ENCODE measurements around the gene DCD.

The DCD gene

GRCh38 chr12:54624315-54625279 is 23.6 kb downstream of the DCD start:
- no peak overlapping the region for H3K4me3 ChIP-seq (ENCODE audit: low read depth, low read length)
- peaks cover 10% of the 10 kb centered on the region for H3K27me3 ChIP-seq
- no peaks in the 10 kb centered on the region for H3K36me3 ChIP-seq
- no peak for DNase-seq
- no peaks in the 10 kb centered on the region for H3K9me3 ChIP-seq
- TF ChIP-seq, protein P1, sequence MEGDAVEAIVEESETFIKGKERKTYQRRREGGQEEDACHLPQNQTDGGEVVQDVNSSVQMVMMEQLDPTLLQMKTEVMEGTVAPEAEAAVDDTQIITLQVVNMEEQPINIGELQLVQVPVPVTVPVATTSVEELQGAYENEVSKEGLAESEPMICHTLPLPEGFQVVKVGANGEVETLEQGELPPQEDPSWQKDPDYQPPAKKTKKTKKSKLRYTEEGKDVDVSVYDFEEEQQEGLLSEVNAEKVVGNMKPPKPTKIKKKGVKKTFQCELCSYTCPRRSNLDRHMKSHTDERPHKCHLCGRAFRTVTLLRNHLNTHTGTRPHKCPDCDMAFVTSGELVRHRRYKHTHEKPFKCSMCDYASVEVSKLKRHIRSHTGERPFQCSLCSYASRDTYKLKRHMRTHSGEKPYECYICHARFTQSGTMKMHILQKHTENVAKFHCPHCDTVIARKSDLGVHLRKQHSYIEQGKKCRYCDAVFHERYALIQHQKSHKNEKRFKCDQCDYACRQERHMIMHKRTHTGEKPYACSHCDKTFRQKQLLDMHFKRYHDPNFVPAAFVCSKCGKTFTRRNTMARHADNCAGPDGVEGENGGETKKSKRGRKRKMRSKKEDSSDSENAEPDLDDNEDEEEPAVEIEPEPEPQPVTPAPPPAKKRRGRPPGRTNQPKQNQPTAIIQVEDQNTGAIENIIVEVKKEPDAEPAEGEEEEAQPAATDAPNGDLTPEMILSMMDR (IDR thresholded peaks at IDR 0.05; ENCODE audit: low read depth, low read length), result no peak
- no peaks in the 10 kb centered on the region for H3K4me1 ChIP-seq

DNA sequence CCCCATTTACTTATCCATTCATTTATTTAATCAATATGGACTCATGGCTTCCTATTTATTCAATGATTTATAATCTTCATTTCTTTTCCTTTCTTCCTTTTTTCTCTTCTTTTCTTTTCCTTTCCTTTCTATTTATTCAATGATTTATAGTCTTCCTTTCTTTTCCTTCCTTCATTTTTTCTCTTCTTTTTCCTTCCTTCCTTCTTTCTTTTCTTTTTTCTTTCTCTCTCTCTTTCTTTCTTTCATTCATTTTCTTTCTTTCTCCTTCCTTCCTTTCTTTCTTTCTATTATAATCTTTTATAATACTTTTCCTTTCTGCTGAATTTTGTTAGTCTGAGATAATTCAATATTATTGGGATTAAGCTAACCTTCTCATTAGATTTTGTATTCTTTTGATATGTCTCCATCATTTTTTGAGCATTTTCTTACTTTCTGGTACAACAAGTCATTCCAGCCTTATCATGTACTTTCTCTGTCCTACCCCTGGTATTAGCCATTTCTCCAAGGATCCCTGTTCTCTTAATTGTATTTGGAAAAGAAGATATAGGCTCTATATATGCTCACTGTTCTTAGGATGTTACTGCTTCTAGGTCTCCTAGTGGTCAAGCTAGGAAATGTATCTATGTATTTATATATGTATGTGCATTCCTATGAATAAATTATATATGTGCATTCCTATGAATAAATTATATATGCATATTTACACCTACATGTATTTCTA is 25.5 kb downstream of the DCD start:
- Histone ChIP-seq H3K27me3 (peaks cover 10% of the 10 kb centered on the region), H3K36me3 (no peaks in the 10 kb centered on the region), H3K4me3 (ENCODE audit: low read depth, low read length) (no peak overlapping the region), H3K4me1 (no peaks in the 10 kb centered on the region), H3K9me3 (no peaks in the 10 kb centered on the region)
- DNase-seq, result no peak
- TF ChIP-seq, protein P1 (IDR thresholded peaks at IDR 0.05; ENCODE audit: low read depth, low read length), result peak; percentile 32; the same call in 1 of the 2 replicates

DNA sequence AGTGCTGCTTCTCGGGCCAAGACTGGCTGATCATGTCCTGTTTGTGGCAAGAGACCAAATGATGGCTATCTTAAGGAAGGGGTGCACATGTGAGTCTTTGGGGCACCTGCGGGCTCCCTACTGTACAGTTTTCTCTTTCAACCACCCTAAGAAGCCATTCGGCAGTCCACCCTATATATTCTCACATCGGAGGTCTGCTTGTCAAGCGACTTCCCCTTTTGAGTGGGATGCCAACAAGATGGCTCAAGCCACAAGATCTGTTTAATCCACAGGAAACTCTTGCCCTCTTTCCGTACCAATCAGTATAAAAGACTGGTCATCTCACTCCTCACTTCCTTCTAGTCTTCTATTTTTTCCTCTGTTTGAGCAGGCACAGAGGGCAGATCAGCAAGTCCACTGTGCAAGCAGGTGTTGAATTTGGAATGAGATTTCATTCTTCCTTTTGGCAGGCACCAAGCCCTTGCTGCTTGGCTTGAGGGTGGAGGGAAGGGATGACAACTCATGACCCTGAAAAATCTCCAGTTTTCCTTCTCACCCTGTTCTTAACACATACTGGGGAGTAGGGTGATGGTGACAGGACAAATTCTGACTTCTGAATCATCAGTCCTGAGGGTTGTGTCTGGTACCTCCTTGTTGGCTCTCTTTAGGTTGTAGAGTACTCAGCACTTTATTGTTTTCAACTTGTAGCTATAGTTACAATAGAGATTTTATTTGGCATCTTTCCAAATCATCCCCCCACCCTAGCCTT is 31.1 kb downstream of the DCD start:
- DNase-seq, result no peak
- TF ChIP-seq, protein P1 (IDR thresholded peaks at IDR 0.05; ENCODE audit: low read depth, low read length), result no peak

DNA sequence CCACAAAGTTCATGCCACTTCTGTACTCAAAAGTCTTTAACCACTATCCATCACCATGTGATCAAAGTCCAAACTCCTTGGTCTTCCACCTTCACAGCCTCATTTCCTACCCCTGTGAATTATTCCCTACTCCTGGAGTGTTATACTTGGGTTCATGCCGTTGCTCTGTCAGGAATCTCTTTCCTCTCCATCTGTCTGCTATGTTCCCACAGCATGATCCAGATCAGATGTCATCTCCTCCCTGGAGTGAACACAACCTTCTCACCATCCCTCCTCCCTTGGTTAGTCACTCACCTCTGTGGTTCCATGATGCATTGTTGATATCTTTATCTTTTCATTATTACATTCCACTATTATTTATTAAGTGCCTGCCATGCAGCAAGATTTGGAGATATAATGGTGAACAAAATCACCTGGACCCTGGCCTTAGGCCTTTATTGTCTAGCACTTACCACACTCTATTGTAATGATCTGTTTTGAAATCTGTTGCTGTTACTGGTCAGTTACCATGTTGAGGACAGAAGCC is 35.9 kb downstream of the DCD start:
- H3K9me3 ChIP-seq, result no peaks in the 10 kb centered on the region
- H3K4me1 ChIP-seq, result no peaks in the 10 kb centered on the region
- no peak overlapping the region for H3K4me3 ChIP-seq (ENCODE audit: low read depth, low read length)
- no peak for DNase-seq
- H3K27me3 ChIP-seq, result peaks cover 7% of the 10 kb centered on the region; the same call in 1 of the 2 replicates
- TF ChIP-seq, protein P1 (IDR thresholded peaks at IDR 0.05; ENCODE audit: low read depth, low read length), result no peak
- no peaks in the 10 kb centered on the region for H3K36me3 ChIP-seq

More for the DNA sequence above, 31.1 kb downstream of the DCD start:
- peaks cover 9% of the 10 kb centered on the region for H3K27me3 ChIP-seq
- H3K4me1 ChIP-seq, result no peaks in the 10 kb centered on the region
- H3K9me3 ChIP-seq, result no peaks in the 10 kb centered on the region
- no peak overlapping the region for H3K4me3 ChIP-seq (ENCODE audit: low read depth, low read length)
- no peaks in the 10 kb centered on the region for H3K36me3 ChIP-seq

DNA sequence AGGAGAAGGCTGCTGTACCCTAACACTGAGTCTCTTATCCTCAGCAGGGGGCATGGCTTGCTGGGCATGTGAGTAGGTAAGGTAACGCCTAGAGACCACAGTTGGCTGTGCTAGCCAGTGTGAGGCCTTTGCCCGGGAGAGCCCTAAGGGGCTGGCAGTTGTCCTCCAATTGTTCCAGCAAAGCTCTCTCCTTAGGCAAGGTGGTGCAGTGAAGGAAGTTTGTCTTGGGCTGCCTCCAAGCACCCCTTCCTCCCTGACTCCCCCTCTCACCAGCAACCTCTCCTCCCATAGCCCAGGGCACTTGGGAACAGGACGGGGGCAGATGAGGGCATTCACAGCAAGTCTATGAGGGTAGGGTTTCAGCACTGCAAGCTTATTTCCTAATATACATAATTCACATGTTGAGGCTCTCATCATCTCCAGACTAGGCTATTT is 36.4 kb downstream of the DCD start:
- peaks cover 7% of the 10 kb centered on the region; the same call in 1 of the 2 replicates for H3K27me3 ChIP-seq
- H3K9me3 ChIP-seq, result no peaks in the 10 kb centered on the region
- no peaks in the 10 kb centered on the region for H3K4me1 ChIP-seq
- DNase-seq, result no peak
- no peaks in the 10 kb centered on the region for H3K36me3 ChIP-seq
- TF ChIP-seq, protein P1 (IDR thresholded peaks at IDR 0.05; ENCODE audit: low read depth, low read length), result no peak
- no peak overlapping the region for H3K4me3 ChIP-seq (ENCODE audit: low read depth, low read length)

Measured in BE2C (cell line).